Activated CD8-positive, alpha-beta memory T cell treated with anti-CD3 and anti-CD28 coated beads, Interleukin-2, amount 50 U/mL, for 48 hours (primary cell): Measurements from ENCODE around the gene RBM33.

Experiments used
- DNase-seq: peaks from one replicate; pipeline ENCODE4 v3.0.0-alpha.2; 2020

The RBM33 gene

DNA sequence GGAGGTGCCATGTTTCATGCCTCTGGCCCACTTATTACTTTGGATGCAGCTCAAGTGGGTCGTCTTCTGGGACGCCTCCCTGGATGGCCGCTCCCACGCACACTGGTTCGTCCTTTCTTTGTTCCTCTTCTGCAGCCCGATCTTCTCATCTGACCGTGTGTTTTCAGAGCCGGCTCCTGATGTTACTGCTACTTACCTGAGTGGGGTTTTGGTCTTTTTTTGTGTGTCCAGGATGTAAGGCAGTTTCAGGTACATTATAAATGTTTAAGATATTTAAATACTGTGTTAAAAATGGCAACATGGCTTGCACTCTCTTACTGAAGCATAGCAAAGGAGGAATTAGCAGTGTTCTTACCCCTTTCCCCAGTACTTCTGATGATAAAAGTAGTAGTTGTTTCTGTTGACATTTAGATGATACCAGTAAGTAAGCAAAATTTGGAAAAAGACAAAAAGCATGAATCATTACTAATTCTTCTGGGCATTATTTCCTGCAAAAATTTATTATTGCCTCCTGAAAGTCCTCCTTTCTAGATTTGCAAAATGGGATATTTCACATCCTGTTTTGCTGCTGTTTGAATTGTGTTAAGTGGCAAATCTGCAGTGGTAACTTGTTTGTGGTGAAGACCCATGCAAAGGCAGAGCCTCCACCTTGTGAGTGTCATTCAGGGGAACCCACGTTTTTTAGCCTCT is 108.4 kb downstream of the RBM33 start:
- DNase-seq, result no peak

DNA sequence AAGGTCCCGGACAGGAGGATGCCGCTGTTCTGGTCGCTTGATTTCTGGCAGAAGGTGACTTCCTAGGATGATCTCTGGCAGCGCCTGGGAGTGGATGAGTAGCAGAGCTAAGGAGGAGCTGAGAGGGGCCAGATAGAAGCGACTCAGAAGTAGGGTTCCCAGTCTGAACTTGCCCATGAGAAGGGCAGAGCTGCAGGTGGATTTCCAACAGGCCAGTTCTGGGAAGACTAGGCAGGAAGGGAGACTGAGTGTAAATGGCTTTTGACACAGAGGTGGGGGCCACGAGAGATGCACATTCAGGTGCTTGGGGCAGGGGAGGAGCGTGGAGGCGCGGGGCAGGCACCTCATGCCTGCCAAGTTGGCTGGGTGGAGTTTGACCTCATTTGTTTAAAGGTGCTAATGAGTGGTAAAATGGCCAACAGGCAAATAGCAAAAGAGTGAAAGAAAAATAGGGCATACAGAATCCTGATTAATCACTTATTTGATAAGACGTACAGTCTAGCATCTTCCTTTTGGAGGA is 109.0 kb downstream of the RBM33 start:
- DNase-seq, result no peak

DNA sequence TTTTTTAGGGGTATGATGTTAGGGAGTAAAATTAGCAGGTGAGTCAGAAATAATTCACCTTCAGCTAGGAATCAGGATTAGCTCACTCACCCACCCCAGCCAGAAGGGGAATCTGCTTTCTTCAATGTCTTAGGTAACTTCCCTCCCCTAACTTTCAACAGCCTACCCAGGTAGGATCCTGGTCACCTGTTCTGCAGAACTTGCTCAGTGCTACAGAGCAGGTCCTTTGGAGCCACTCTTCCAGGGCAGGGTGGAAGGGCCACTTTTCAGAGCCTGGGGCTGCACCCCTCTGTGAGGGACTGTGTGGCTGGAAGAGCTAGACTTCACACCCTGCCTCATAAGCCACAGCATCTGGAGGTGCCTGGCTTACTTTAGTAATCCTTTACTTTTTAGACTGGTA is 109.7 kb downstream of the RBM33 start:
- no peak for DNase-seq

DNA sequence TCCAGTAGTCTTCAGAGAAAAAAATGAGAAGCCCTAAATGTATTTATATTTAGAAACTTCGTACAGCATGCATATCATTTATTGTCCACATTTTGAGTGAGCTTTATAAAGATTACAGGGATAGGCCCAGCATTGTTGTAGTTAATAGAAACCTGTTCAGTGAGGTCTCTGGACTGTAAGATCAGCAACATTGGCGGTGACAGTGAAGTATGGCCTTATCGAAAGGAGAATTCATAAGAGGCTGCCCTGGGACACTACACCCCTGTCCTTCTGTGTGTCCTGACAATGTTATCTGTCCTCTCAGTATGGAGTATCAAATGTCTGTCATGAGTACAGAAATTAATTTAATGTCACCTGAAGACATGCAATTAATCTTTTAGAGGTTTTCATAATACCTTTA is 110.6 kb downstream of the RBM33 start:
- no peak for DNase-seq

DNA sequence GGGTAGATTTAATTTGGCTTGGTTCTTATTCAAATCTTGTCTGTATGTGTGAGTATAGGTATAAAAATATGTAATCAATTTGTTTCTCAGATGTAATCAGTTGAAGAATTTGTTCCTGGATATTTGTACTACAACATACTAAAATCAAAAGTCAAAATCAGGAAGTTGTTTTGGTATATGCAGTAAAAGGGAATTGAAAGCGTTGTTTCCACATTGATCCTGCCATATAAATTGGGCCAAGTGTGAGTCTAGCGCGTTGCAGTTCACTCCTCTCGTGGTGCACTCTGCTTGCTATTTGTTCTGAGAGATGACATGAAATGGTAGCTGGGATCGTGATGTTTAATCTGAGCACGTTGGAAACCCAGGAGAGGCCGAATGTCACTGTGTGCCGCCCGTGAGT is 111.9 kb downstream of the RBM33 start:
- no peak for DNase-seq

DNA sequence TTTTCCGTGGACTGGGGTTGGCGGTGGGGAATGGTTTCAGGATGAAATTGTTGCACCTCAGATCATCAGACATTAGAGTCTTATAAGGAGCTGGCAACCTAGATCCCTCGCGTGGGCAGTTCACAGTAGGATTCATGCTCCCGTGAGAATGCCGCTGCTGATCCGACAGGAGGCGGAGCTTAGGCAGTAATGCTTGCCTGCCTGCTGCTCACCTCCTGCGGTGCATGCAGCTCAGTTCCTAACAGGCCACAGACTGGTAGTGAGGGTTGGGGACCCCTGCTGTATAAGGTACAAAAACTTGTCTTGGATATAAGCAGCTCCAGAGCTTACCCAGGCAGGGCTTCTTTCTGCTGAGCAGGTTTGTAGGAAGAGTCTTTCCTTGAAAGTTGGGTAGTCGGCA is 113.9 kb downstream of the RBM33 start:
- no peak for DNase-seq

DNA sequence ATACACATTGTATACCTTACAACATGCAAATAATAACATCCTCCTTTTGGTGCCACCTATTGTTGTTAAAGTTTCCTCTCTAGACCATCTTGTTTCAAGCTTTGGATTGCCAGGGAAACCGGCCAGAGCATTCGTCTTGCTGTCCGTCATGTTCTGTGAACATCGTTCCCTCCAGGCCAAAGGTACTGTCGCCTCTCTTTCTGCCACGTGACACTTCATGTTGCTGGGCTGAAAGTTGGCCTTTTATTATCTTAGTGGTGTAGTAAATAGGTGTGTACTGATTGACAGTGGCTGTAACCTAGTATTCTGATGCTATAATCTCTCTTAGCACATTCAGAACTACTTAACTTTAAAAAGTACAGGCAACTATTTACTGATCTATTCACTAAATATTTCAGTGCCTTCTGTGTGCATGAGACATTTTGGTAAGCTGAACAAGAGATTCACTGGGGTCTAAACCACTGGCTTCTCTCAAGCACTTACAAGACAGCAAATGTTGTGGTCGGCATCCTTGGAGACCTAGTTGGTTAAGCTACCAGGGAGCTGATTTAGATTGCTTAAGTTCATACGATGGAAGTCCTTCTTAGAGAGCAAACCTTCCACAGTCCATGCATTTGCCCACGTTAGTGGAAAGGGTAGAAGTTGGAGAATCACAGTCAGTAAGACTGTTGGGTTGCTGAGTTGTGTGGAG is 115.4 kb downstream of the RBM33 start:
- no peak for DNase-seq

DNA sequence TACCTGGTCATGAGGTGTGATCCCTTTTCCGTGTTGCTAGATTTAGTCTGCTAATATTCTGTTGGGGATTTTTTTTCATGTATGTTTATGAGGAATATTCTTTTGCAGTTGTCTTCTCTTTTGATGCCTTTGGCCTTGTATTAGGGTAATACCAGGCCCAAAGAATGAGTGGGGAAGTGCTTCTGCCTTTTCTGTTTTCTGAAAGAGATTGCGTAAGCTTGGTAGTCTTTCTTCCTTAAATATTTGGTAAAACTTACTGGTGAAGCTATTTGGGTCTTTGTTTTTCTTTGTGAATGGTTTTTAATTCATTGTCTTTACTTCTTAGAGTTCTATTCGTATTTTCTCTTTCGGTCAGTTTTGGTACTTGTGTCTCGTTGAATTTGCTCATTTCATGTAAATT is 116.7 kb downstream of the RBM33 start:
- DNase-seq, result no peak

DNA sequence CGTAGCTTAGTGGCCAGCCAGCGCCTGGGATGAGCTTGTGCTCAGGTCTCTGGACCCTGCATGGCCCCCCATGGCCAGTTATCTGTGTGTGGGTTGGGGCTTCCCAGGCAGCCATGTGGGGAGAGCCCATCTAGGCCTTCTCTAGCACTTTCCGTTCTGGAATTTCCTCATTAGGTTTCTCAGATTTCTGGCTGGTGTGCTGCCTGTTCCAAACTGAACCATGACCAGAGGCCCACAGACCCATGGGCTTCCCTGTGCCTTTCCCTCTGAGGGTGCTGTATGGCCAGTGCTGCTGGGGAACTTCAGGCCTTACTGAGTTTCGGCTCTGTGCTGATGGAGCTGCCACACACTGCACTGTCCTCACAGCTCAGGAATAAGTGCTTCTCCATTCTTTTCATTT is 117.6 kb downstream of the RBM33 start:
- no peak for DNase-seq

DNA sequence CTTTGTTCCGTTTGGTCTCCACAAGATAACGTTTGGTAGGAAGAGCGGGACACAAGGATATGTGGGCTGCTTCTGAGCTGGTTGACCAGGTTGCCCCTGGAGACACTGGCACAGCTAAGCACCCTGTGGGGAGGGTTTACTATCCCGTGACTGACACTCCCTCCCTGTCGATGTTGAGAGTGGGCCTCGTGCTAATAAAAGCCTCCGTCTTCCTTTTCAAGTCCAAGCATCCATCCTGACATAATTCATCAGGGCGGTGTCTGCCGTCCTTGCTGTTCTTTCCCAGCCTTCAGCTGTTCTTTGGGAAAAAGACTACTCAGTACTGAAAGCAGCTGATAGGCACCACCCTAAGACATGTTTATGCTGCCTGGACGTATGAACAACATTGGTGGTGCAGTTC is 118.2 kb downstream of the RBM33 start:
- no peak for DNase-seq

DNA sequence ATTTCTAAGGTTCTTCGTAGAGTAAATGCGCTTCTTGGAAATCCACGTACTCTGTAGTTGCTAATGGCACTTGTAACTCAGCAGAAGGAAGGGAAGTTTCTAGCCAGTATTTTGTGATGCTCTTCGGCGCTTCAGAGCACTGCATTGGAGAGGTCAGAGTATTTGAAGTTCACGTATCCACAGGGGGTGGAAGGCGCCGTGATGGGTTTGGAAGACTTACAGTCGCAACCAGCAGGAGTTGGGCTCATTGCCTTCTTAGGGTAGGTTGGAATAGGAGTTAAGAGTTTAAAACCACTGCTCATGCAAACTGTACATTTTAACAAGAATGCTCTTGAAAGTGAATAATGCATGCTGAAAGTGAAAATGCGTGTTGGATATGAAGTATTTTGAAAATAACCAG is 118.7 kb downstream of the RBM33 start:
- no peak for DNase-seq

DNA sequence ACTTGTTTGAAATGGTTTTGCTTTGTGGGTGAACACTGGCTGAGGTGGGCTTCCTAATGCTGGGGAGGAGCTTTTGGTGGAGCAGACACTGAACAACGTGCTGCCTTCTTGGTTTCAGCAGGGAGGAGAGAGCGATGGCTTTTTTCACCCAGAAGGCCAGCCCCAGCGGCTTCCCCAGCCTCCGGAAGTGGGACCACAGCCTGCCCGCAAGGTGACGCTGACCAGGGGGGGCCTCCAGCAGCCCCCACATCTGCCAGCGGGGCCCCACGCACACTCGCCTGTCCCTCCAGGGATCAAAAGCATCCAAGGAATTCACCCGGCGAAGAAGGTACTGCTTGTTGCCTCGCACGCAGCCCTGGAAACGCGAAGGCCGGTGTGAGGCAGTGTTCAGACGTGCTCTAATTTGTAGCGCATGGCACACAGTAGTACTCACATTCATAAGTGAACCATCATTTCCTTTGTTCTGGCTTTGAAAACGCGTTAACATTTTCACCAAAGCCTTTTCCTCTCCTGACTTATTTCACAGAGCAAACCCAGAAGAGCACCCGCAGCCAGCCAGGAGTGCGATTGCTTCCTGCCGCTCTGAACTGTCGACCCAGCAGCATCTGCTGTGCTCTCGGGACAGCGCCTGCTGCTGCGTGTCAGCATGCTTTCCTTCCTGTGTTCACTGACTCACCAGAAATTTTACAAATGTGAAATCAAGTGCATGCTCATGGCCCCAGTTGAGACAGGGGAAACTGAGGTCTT is 119.4 kb downstream of the RBM33 start:
- peak; percentile 80 for DNase-seq

DNA sequence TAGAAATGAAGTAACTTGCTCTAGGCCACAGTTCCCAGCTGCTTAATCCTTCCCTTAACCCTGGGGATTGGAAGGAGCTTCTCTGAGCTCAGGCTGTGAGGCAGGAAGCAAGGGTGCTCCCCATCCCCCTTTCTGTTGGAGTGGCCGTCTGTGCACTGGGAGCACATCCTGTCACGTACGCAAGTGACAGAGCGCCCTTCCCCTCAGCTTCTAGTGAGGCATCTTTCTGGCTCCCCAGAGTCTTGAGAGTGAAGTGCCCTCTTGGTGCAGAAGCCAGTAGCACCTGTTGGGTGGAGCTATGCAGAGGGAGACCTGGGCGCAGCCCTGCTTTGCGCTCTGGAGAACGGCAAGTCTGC is 120.0 kb downstream of the RBM33 start:
- DNase-seq, result peak; percentile 73

DNA sequence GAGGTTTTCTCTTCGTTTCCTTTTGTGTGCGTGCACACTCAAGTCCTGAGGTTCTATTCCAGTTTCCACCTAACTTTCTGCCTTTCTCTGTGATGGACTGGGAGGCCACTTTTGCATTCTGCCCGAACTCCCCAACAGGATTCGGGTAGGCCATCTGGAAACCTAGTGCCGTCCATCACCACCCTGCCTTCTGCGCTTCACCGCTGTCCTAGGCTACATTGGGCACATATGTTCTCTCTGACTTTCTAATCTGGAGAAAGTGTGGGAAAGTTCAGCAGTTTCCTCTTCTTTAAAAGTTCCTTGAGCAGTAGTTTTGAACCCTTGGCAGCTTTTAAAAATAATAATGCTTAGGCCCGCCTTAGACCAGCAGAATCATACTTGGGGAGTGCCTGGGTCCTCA is 121.0 kb downstream of the RBM33 start:
- no peak for DNase-seq

DNA sequence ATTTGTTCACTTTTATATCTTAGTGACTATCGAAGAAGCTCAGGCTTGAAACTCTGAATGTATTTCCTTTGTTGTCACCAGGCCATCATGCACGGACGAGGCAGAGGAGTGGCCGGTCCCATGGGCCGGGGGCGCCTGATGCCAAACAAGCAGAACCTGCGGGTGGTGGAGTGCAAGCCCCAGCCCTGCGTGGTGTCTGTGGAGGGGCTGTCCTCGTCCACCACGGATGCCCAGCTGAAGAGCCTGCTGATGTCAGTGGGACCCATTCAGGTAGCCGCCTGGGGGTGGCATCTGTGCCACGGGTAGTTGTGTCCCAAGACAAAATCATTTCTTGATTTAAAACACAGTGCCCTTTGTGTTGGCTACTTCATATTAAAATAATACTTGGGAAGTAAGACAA is 121.9 kb downstream of the RBM33 start:
- DNase-seq, result no peak

DNA sequence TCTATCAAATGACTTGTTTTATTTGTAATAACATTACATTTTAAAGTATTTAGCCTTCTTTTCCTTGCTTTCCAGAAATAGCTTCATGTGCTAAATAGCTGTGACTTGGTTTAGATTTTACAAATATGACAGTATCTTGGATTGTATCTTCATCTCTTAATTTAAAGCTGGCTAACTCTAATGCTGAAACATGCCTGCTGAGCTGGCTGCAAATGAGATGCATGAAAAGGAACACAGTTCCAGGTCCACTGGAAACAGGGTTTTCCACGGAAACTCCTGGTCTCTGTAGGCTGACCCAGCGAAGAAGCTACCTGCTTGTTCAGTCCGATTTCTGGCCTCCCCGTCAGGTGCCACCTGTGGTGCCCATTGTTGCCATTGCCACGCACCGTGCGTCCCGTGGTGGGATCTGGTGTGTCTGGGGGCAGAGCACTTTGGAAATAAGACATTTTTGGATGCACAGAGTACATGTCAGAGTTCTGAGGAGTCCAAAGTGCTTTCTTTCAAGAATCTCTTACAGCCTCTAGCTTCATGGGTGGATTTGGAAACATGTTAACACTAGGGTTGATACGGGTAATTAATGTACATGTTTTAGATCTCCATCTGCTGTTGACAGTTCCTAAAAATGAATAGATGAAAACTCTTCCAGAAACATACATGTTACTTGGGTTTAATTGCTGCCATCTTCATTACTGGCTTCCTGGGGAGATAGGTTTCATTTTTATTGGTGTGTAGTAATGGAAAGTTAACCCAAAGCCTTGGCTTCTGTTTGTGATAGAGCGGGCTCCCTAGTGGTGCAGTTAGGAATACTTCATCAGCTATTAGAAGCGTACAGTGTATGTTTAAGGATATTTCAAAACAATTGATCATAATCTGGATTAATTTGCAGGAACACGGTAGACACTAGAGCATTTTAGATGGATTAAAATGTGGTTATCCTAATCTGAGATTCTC is 122.8 kb downstream of the RBM33 start:
- DNase-seq, result no peak

DNA sequence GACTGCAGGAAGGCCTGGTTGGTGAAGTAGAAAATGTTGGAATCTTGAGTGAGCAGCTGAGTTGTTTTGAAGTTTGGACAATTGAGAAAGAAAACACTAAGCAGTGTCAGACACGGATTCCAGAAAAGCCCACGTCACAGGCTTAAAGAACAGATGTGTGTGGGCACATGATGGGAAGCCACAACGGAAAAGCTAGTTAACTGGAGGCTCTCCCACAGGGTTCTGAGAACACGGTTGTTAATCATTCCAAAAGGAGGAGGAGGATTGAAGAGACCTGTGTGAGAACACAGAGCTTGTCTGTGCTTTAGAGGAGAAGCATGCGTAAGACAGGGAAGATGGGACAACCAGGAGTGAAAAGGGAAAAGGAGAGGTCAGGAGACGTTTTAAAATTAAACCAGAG is 125.2 kb downstream of the RBM33 start:
- DNase-seq, result no peak

DNA sequence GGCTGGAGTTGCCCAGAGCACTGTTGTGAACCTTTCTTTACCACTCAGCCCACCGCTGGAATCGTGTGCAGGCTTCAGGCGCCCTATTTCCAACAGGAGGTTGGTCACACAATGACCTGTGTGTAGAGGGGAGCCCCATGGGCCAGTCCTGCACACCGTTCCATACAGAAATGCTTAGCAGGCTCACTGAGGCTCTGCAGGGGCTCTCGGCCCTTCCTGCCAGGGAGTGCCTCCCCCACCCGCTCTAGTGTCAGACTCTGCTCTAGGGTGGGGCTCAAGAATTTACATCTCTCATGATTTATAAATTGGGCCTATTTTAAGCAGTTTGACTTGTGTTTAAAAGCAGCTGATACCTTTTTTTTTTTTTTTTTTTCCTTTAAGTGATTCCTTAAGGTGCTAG is 125.8 kb downstream of the RBM33 start:
- no peak for DNase-seq

DNA sequence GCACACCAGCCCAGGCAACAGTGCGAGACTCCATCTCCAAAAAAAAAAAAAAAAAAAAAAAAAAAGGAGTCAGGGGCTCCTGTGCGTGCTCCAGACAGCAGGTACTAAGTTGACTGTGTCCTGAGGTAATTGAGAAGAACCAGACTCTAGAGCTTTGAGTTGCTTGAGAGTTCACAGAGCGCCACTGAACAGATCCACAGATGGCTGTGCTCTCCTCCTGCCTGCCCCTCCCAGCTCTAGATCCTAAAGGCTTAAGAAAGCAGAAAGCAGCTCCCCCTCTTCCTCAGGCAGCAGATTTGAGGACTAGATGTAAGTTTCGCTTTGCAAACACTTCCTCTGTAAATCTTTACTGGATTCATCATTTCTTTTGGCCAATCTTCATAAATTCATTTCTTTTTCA is 129.1 kb downstream of the RBM33 start:
- DNase-seq, result no peak

DNA sequence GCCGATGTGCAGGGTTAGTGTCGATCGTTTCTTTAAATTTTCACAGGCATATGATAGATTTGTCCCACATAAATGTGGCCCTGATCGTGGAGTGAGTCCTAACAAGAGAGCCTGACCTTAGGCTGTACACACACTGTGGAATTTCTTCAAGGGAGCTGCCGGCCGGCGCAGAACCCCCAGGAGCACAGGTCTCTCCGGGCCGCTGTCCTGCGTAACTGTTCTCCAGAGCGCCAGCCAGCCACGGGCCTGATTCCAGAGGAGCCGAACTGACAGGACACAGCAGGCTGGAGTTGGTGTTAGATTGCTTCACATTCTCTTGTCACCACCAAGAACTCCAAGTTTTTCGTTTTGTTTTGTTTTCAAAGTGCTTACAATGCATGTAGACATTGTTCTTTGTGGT is 130.5 kb downstream of the RBM33 start:
- DNase-seq, result no peak

DNA sequence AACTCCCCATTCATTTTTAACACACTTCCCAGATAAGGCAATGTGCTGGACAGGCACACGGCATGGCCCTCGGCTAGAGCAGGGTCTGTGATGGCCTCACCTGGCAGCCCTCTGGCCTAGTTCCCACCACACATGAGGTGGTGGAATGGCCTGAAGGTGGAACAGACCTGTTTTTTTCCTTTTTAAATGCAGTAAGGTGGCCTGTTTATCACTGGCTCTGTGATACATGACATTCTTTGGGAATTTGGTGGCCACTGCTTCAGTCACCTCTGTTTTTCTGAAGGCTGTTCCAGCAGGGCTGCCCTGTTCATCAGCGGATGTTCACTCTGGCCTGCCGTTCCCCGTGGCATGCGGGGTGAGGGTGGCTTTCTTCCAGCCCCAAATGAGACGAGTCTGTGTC is 131.2 kb downstream of the RBM33 start:
- DNase-seq, result no peak

DNA sequence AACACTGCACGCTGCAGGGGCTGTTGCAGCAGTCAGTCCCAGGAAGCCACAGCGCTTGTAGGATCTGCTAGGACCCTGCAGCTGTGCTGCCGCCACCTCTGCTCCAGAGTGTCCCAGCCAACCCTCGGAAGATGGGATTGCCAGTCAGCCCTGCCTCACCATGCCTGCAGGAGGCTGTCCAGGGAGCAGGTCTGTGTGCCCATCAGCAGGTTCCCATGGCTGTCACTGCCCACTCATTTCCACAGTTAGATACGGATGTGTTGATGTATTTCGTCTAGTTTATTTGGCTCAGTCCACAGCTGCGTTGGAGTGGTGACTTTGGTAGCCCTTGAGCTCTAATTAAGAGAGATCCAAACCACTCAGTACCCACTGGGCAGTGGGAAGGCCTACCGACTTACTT is 132.1 kb downstream of the RBM33 start:
- no peak for DNase-seq

DNA sequence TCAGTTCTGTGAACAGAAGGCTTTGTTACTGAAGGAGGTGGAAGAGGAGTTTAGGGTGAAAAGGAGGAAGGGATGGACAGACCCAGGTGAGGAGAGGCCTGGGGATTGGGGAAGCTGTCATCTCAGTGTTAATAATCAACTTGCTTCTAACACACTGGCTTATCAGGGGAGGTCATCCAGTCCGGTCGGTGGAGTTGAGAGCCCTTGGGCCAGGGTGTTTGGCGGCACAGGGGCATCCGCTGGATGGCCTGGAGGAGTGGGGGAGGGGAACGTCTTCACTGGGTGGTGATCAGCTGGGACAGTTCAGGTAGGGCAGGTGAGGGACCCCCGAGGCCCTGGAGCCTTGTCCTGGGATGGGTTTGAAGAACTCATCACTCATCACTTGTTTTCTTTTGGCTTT is 133.9 kb downstream of the RBM33 start:
- DNase-seq, result no peak
